Gastroesophageal sphincter (tissue), 4 donors: ENCODE measurements around the gene SRPK2. TPM values are rescaled to one million over a fixed set of nuclear protein-coding genes. Genes with fewer than 3 reads are reported as not detected.
"Not testable (repeated sequence)": the region's sequence is repeated elsewhere in the genome, so short reads cannot be mapped to it uniquely, and the experiment has no call there.

ENCODE experiments used
- ATAC-seq: fragments of 150-250 bp; one replicate; pipeline ENCODE4 v1.9.1; 2016; ENCODE audit warnings: mild to moderate bottlenecking, moderate library complexity
- H3K27ac ChIP-seq, 4 donors: fragments of 200-600 bp; sonication (generic) in 3 of 4; 1 replicate in 3 of 4; 2 replicates in 1 of 4; pipeline ENCODE4 v1.5.1; 2016 to 2019
- H3K27me3 ChIP-seq: fragments of 200-600 bp; sonication (generic); one replicate; pipeline ENCODE4 v1.5.1; 2019
- H3K36me3 ChIP-seq, 2 donors: fragments of 200-600 bp; sonication (generic); one replicate each; pipeline ENCODE4 v1.5.1; 2019; ENCODE audit warnings: control low read depth in 1 of 2
- H3K4me1 ChIP-seq, 3 donors: fragments of 200-600 bp; sonication (generic); 1 replicate in 2 of 3; 2 replicates in 1 of 3; pipeline ENCODE4 v1.5.1; 2016 to 2019; ENCODE audit warnings: control low read depth in 2 of 3
- H3K4me3 ChIP-seq, 2 donors: fragments of 200-600 bp; sonication (generic); one replicate each; pipeline ENCODE4 v1.5.1; 2019; ENCODE audit warnings: mild to moderate bottlenecking in 1 of 2, moderate library complexity in 1 of 2
- H3K9me3 ChIP-seq, 3 donors: fragments of 200-600 bp; sonication (generic); one replicate each; pipeline ENCODE4 v1.5.1; 2017 to 2019; ENCODE audit warnings: control low read depth in 2 of 3
- CTCF ChIP-seq, 4 experiments: fragments of 200-600 bp in 2 of 4; fragments of 450-650 bp in 2 of 4; sonication (generic) in 1 of 4; IDR thresholded peaks; one replicate each; pipeline ENCODE4 v1.5.1; 2017 to 2019; ENCODE audit warnings: antibody characterized with exemption in 4 of 4, mild to moderate bottlenecking in 2 of 4, moderate library complexity in 2 of 4
- EP300 ChIP-seq: sonication (generic); formaldehyde crosslinking; IDR thresholded peaks from one replicate; pipeline ENCODE4 v1.6.1; 2017; ENCODE audit warnings: antibody characterized with exemption, mild to moderate bottlenecking
- POLR2A ChIP-seq, 2 donors: fragments of 450-650 bp; IDR thresholded peaks; one replicate each; pipeline ENCODE4 v1.6.1; 2017; ENCODE audit warnings: antibody characterized with exemption in 2 of 2, mild to moderate bottlenecking in 2 of 2, moderate library complexity in 1 of 2
- POLR2AphosphoS5 ChIP-seq: sonication (generic); formaldehyde crosslinking; IDR thresholded peaks from one replicate; pipeline ENCODE4 v1.6.1; 2017; ENCODE audit warnings: antibody characterized with exemption
- WGBS, 2 donors: methylation state at CpG; one replicate each; pipeline ENCODE4 v1.1.5; 2018; ENCODE audit warnings: low coverage in 1 of 2; 5-methylcytosine and 5-hydroxymethylcytosine counted together
- total RNA-seq, 4 donors: library from RNA; depleted of rRNA; stranded (reverse); fragments of >200 nt; gene quantifications; one replicate each; pipeline ENCODE4 v1.1.0, GENCODE V29; 2016

The SRPK2 gene
- total RNA-seq, 4 donors from 2014 or later: 41.7 to 47.9 (median 43.8) TPM

- Histone ChIP-seq H3K36me3 (no peaks in the 10 kb centered on the region), H3K27ac (peak overlapping the region; percentile 45 to 81 (median 74)), H3K4me3 (peak overlapping the region; percentile 40 to 43), H3K9me3 (no peaks in the 10 kb centered on the region), H3K4me1 (peaks cover 8 to 48% (median 13%) of the 10 kb centered on the region in 3 donors), H3K27me3 (no peaks in the 10 kb centered on the region)
- TF ChIP-seq EP300 (no peak), CTCF (IDR thresholded peaks at IDR 0.05) (peak in 1 of 4 experiments; percentile 9), POLR2AphosphoS5 (peak; percentile 28), POLR2A (IDR thresholded peaks at IDR 0.05) (no peak)
- 0 to 1% methylated on average over 6 of the region's 6 CpGs for WGBS, 2 donors
- peak; percentile 85 for ATAC-seq
Observed at GRCh38 chr7:105268511-105269392, 120.0 kb downstream of the SRPK2 start.

GRCh38 chr7:105268056-105268455 lies 120.7 kb downstream of the SRPK2 start:
- H3K9me3 ChIP-seq: no peaks in the 10 kb centered on the region
- WGBS, 2 donors: 20 to 22% methylated on average over 1 of the region's 1 CpG
- TF ChIP-seq EP300: no peak
- TF ChIP-seq CTCF (IDR thresholded peaks at IDR 0.05): peak in 2 of 4 experiments; percentile 29 to 32
- H3K36me3 ChIP-seq: no peaks in the 10 kb centered on the region
- no peak for ATAC-seq
- peaks cover 8 to 48% (median 13%) of the 10 kb centered on the region in 3 donors for H3K4me1 ChIP-seq
- H3K27me3 ChIP-seq: no peaks in the 10 kb centered on the region
- H3K4me3 ChIP-seq: peak overlapping the region; percentile 40 to 43
- peak overlapping the region; percentile 45 to 81 (median 74) for H3K27ac ChIP-seq

- 17 to 38% methylated on average over 1 of the region's 1 CpG for WGBS, 2 donors
- ATAC-seq: no peak
- Histone ChIP-seq H3K27ac (peak overlapping the region in 2 of 4 donors; percentile 72 to 76), H3K27me3 (no peaks in the 10 kb centered on the region), H3K9me3 (no peaks in the 10 kb centered on the region), H3K36me3 (no peaks in the 10 kb centered on the region), H3K4me3 (peak overlapping the region in 1 of 2 donors; percentile 43), H3K4me1 (peaks cover 8 to 48% (median 13%) of the 10 kb centered on the region in 3 donors)
- no peak for TF ChIP-seq CTCF (IDR thresholded peaks at IDR 0.05)
- no peak for TF ChIP-seq EP300
- no peak for TF ChIP-seq POLR2A (IDR thresholded peaks at IDR 0.05)
- TF ChIP-seq POLR2AphosphoS5: no peak
Observed at GRCh38 chr7:105267244-105267643, 121.5 kb downstream of the SRPK2 start.

- Histone ChIP-seq H3K4me3 (no peak overlapping the region), H3K27me3 (no peaks in the 10 kb centered on the region), H3K9me3 (no peaks in the 10 kb centered on the region), H3K36me3 (no peaks in the 10 kb centered on the region), H3K4me1 (peaks cover 8 to 41% (median 13%) of the 10 kb centered on the region in 3 donors), H3K27ac (no peak overlapping the region)
- no peak for TF ChIP-seq CTCF (IDR thresholded peaks at IDR 0.05)
- TF ChIP-seq EP300: no peak
- TF ChIP-seq POLR2A (IDR thresholded peaks at IDR 0.05): no peak
- TF ChIP-seq POLR2AphosphoS5: no peak
- WGBS, 2 donors: 95 to 100% methylated on average over 1 of the region's 1 CpG
- ATAC-seq: no peak
Observed at GRCh38 chr7:105264707-105265106, 124.0 kb downstream of the SRPK2 start.

GRCh38 chr7:105261689-105262088 lies 127.0 kb downstream of the SRPK2 start:
- no peaks in the 10 kb centered on the region for H3K27me3 ChIP-seq
- H3K36me3 ChIP-seq: no peaks in the 10 kb centered on the region
- H3K9me3 ChIP-seq: no peaks in the 10 kb centered on the region
- no peak for ATAC-seq
- 40 to 59% methylated on average over 2 of the region's 2 CpGs for WGBS, 2 donors
- no peak for TF ChIP-seq EP300
- no peak for TF ChIP-seq CTCF (IDR thresholded peaks at IDR 0.05)
- no peak for TF ChIP-seq POLR2AphosphoS5
- TF ChIP-seq POLR2A (IDR thresholded peaks at IDR 0.05): no peak
- H3K4me3 ChIP-seq: no peak overlapping the region
- no peak overlapping the region for H3K27ac ChIP-seq
- H3K4me1 ChIP-seq: peaks cover 0 to 29% (median 7%) of the 10 kb centered on the region in 3 donors

GRCh38 chr7:105260201-105260871 lies 128.4 kb downstream of the SRPK2 start:
- 100% methylated on average over 1 to 2 of the region's 2 CpGs for WGBS, 2 donors
- not testable (repeated sequence) for H3K4me3 ChIP-seq, H3K27me3 ChIP-seq, ATAC-seq, H3K27ac ChIP-seq, H3K36me3 ChIP-seq, H3K9me3 ChIP-seq
- peaks cover 0 to 21% (median 7%) of the 10 kb centered on the region in 3 donors for H3K4me1 ChIP-seq

GRCh38 chr7:105258919-105259318 lies 129.8 kb downstream of the SRPK2 start:
- H3K27me3 ChIP-seq, ATAC-seq, H3K4me3 ChIP-seq, H3K36me3 ChIP-seq, H3K27ac ChIP-seq, H3K9me3 ChIP-seq: not testable (repeated sequence)
- peaks cover 0 to 20% (median 7%) of the 10 kb centered on the region in 3 donors for H3K4me1 ChIP-seq
